Right lobe of liver (tissue), 4 donors: ENCODE results near the gene PIK3R4.

ENCODE experiments used
- CTCF ChIP-seq, 4 donors: fragments of 200-600 bp in 3 of 4; fragments of 450-650 bp in 1 of 4; IDR thresholded peaks; one replicate each; pipeline versions ENCODE4 v1.5.1 to v1.8.0; 2016 to 2022; ENCODE audit warnings: antibody characterized with exemption in 4 of 4, mild to moderate bottlenecking in 2 of 4
- POLR2A ChIP-seq: fragments of 450-650 bp; IDR thresholded peaks from one replicate; pipeline ENCODE4 v1.6.1; 2017; ENCODE audit warnings: antibody characterized with exemption, mild to moderate bottlenecking
- donor health status: DM: no; HTN: no; CAD: no.
- donor health status: DM: no; HTN: no; CAD: no.
- donor health status: DM: no; HTN: yes; CAD: no.

- TF ChIP-seq POLR2A (no peak), CTCF (IDR thresholded peaks at IDR 0.05) (no peak)
Measured at GRCh38 chr3:130779031-130779430, 32.4 kb upstream of the PIK3R4 start.
